Measurements from ENCODE around the gene PDZD7.

PDZD7 gene

GRCh38 chr10:100962351-100963080 lies 68.4 kb downstream of the PDZD7 start:
- DNase-seq: no peak

- DNase-seq: no peak
Measured at GRCh38 chr10:100960251-100960650, 70.7 kb downstream of the PDZD7 start.
